ENCODE data around the gene COL25A1. TPM values are rescaled to one million over a fixed set of nuclear protein-coding genes. Genes with fewer than 3 reads are reported as not detected.

The COL25A1 gene
- total RNA-seq, 2 donors from 2014 or later: 0.29 TPM; not detected in 1

DNA sequence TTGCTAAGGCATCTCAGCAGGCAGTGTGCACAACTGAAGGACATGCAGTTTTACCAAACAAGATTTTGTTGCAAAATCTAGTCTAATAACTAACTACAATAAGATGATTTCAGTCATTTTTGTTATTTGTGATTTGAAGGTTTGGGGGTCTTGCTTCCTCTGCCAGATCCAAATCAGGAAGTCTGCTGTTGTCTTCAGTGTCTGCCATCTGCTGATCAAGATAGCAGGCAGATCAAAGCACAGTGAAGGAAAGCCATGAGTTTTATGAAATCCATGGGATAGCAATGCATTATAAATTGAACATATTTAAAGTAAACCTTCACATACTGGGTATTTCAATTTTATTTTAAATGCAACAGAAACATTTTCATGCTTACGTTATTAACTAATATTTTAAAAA, 370.5 kb downstream of the COL25A1 start:
- intact Hi-C loops (cut with DNase I): no loop called here
- Histone ChIP-seq H3K4me1 (no peaks in the 10 kb centered on the region), H3K36me3 (no peaks in the 10 kb centered on the region), H3K27me3 (no peaks in the 10 kb centered on the region), H3K9me3 (no peaks in the 10 kb centered on the region), H3K4me3 (no peak overlapping the region), H3K9ac (ENCODE audit: low read depth in 2 of 2, low read length in 2 of 2) (no peak overlapping the region), H3K27ac (no peak overlapping the region)
- no peak for DNase-seq
- TF ChIP-seq, protein P1, sequence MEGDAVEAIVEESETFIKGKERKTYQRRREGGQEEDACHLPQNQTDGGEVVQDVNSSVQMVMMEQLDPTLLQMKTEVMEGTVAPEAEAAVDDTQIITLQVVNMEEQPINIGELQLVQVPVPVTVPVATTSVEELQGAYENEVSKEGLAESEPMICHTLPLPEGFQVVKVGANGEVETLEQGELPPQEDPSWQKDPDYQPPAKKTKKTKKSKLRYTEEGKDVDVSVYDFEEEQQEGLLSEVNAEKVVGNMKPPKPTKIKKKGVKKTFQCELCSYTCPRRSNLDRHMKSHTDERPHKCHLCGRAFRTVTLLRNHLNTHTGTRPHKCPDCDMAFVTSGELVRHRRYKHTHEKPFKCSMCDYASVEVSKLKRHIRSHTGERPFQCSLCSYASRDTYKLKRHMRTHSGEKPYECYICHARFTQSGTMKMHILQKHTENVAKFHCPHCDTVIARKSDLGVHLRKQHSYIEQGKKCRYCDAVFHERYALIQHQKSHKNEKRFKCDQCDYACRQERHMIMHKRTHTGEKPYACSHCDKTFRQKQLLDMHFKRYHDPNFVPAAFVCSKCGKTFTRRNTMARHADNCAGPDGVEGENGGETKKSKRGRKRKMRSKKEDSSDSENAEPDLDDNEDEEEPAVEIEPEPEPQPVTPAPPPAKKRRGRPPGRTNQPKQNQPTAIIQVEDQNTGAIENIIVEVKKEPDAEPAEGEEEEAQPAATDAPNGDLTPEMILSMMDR (IDR thresholded peaks at IDR 0.05): no peak

GRCh38 chr4:108930186-108930585, 372.3 kb downstream of the COL25A1 start:
- H3K9me3 ChIP-seq: no peaks in the 10 kb centered on the region
- H3K4me3 ChIP-seq: no peak overlapping the region
- no peaks in the 10 kb centered on the region for H3K4me1 ChIP-seq
- no peak overlapping the region for H3K9ac ChIP-seq (ENCODE audit: low read depth in 2 of 2, low read length in 2 of 2)
- DNase-seq: no peak
- intact Hi-C loops (cut with DNase I): no loop called here
- no peaks in the 10 kb centered on the region for H3K27me3 ChIP-seq
- TF ChIP-seq, protein P1 (IDR thresholded peaks at IDR 0.05): no peak
- H3K36me3 ChIP-seq: no peaks in the 10 kb centered on the region
- H3K27ac ChIP-seq: no peak overlapping the region

DNA sequence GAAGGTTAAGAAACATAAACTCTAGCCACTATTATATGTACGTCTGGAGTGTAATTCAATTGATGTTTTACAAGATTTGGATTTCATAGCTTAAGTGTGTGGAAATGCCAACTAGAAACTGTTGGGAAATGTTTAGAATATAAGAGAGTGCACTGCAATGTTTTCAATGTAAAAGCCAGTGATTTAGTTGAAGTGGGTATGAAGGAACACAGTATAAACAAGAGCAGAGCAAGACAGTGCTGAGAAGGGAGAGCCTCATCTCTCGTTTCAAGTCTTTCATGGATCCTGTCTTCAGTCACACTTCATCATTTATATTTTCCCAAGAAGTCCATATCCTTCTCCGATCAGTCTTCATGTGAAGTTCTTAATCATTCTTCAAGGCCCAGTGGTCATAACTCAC, 375.7 kb downstream of the COL25A1 start:
- intact Hi-C loops (cut with DNase I): no loop called here
- Histone ChIP-seq H3K9ac (ENCODE audit: low read depth in 2 of 2, low read length in 2 of 2) (no peak overlapping the region), H3K4me3 (no peak overlapping the region), H3K27me3 (no peaks in the 10 kb centered on the region), H3K4me1 (no peaks in the 10 kb centered on the region), H3K9me3 (no peaks in the 10 kb centered on the region), H3K36me3 (no peaks in the 10 kb centered on the region), H3K27ac (no peak overlapping the region)
- DNase-seq: no peak
- TF ChIP-seq, protein P1 (IDR thresholded peaks at IDR 0.05): no peak

GRCh38 chr4:108926061-108926460, 376.4 kb downstream of the COL25A1 start:
- no peak for DNase-seq
- Histone ChIP-seq H3K4me1 (no peaks in the 10 kb centered on the region), H3K27me3 (no peaks in the 10 kb centered on the region), H3K36me3 (no peaks in the 10 kb centered on the region), H3K9me3 (no peaks in the 10 kb centered on the region), H3K27ac (no peak overlapping the region), H3K4me3 (no peak overlapping the region), H3K9ac (ENCODE audit: low read depth in 2 of 2, low read length in 2 of 2) (no peak overlapping the region)
- intact Hi-C loops (cut with DNase I): no loop called here
- TF ChIP-seq, protein P1 (IDR thresholded peaks at IDR 0.05): no peak

DNA sequence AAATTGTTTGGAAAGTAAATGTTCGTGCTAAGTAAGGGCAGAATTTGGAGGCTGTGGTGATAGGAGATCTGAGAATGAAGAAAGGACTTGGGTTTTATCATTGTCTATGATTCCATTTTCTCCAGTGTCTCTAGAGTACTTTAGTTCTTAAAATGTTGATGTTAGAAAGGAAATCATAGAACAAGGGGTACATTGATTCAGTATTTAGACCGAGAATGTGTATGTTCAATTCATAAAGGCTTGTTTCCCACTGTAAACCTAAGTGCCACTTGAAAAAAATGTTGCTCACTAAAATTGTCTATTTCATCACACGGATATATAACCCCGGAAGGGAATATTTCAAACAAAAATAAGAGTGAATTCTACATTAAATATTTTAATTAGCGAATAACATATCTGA, 380.3 kb downstream of the COL25A1 start:
- Histone ChIP-seq H3K27ac (no peak overlapping the region), H3K4me3 (no peak overlapping the region), H3K27me3 (no peaks in the 10 kb centered on the region), H3K36me3 (no peaks in the 10 kb centered on the region), H3K9me3 (no peaks in the 10 kb centered on the region), H3K4me1 (no peaks in the 10 kb centered on the region), H3K9ac (ENCODE audit: low read depth in 2 of 2, low read length in 2 of 2) (no peak overlapping the region)
- no peak for DNase-seq
- intact Hi-C loops (cut with DNase I): no loop called here
- TF ChIP-seq, protein P1 (IDR thresholded peaks at IDR 0.05): no peak
